Measurements from ENCODE around the gene CHRNB1.
A peak's percentile ranks its signal among the peaks of the same experiment; 100 is the strongest.

CHRNB1 gene, protein sequence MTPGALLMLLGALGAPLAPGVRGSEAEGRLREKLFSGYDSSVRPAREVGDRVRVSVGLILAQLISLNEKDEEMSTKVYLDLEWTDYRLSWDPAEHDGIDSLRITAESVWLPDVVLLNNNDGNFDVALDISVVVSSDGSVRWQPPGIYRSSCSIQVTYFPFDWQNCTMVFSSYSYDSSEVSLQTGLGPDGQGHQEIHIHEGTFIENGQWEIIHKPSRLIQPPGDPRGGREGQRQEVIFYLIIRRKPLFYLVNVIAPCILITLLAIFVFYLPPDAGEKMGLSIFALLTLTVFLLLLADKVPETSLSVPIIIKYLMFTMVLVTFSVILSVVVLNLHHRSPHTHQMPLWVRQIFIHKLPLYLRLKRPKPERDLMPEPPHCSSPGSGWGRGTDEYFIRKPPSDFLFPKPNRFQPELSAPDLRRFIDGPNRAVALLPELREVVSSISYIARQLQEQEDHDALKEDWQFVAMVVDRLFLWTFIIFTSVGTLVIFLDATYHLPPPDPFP

DNA sequence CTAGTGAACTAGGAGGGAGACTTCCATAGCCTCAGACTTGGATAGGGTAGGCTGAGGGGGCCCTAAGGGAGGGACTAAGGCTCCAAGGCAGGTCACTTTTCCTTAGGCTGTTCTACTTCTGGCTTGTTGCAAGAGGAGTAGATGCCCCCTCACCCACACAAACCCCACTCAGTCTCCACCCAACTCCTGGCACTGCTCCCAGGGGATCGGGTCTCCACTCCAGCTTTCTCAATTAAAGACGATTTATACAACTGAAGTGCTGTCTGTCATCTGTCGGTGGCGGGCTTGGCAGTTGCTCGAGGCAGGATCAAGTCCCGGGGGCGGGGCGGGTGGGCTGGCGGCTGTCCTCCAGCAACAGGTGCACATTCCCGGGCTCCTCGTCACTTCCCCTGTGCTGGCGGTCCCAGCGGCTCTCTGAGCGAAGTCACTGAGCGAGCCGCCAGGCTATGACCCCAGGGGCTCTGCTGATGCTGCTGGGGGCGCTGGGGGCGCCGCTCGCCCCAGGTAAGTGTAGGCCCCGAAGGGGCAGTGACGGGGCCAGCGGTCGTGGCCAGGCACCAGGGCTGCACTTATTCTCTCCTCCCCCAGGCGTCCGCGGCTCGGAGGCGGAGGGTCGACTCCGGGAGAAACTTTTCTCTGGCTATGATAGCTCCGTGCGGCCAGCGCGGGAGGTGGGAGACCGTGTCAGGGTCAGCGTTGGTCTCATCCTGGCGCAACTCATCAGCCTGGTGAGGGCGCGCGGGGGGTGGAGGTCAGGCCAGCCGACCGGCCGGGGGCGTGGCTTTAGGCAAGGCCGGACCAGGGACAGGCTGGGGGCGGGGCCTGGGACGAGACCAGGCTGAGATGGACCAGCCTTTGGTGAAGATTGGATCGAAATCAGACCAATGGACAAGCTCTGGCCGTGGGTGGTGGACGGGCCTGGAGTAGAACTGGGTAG lies at the start of gene CHRNB1:
Gene CHRNB1 (plus strand): TSS at position 380 of the 937 bp plus-strand sequence. CDS start 67 bp downstream, at position 447.
- DNase-seq = no peak

DNA sequence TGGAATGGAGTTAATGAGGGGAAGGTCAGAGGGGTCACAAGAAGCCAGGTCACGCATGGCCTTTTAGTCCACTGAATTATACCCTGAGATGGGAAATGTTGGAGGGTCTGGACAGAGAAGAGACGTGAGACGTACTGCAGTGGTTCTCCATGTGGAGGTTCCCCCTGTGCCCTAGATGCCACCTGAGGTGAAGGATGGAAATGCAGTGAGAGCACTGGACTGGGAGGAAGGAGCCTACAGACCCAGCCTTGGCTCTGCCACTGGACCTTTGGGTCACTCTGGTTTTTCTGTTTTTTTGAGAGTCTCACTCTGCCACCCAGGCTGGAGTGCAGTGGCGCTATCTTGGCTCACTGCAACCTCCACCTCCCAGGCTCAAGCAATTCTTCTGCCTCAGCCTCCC lies 48.7 kb upstream of the CHRNB1 start:
- DNase-seq = no peak

DNA sequence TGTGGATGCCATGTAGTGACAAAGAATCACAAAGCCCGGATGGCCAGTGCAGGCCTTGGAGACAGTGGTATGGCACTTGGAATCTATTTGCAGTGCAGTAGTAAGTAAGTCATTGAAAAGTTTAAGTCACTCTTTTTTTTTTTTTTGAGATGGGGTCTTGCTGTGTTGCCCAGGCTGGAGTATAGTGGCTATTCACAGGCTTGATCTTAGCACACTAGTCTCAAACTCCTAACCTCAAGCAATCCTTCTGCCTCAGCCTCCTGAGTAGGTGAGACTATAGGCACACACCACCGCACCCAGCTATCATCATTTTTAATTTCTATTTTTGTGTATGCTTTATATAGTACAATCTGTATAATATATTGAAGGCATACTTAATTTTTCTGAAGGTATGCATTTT lies 46.2 kb upstream of the CHRNB1 start:
- no peak for DNase-seq

DNA sequence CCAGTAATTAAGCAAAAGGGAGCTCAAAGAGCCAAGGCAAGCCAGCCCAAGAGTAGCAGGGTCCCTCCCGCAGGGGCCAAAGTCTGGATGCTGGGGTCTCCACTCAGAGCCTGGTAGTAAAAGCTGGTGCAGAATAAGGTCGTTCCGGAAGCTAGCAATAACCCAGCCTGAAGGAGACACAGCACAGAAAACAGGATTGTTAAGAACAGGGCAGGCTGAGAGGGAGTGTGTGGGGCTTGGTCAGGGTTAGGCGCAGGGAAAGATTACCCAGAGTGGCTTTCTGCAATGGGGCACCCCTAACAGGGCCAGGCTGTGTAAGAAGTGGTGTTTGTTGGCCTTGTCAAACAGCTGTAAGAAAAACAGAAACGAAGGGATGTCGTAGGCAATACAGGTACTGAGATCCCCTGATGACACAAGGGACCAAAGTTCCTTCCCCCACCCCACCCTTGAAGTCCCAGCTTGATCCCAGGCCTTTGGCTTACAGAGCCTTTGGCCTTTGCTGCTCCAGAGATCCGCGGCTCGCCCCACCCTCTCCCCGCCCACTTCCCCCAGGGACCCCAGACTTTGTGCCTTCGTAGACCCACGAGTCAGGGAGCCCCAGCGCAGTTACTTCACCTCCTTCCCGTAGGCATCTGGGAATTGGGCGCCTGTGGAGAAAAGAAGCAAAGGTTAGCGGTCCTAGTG lies 41.7 kb upstream of the CHRNB1 start:
- DNase-seq = peak; percentile 15

DNA sequence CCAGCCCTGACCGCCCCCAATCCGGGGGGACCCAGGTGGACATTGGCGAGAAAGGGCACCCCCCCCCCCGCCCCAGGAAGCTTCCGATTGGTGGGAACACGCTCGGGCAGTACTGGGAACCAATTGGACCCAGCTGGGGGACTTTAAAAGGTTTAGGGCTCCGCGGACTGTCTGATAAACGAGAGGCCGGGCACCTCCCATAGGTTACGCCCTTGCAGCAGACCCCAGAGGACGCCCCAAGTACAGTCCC lies 41.2 kb upstream of the CHRNB1 start:
- no peak for DNase-seq

DNA sequence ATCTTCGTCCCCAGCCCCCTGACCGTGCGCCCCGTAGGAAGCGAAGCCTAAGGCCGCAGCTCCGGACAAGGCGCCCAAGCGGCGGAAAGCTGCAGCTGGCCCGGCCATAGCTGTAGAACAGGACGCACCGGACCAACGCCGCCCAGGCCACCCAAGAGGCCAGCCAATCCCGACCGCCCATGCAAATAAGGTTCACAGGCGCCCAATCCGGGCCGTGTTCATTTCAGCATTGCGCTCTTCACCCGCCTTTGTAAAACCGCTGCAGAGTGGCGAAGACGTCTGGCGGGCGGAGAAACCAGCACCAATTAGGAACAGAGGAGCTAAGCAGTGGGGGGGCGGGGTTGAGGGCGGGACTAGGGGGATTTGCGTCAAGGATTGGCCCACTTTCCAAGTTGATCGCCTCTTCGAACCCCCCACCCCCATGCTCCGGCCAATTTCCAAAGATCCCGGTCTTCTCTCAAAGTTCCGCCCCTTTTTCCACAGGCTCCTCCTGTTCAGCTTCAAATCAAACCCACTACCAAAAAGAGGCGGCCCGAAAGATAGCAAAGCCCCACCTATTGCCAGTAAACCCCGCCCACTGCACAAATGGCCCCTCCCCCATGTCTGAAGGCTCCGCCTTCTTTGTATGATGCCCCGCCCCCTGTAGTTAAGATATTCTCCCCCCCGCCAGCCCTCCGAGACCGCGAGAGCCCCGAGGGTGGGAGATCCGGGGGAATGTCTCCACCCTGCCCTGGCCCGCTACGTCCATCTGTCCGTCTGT lies 40.7 kb upstream of the CHRNB1 start, which contains the start of gene TMEM256:
Gene TMEM256 (minus strand): TSS at position 121 of the 760 bp plus-strand sequence. CDS start 13 bp downstream, at position 108.
- peak; percentile 98 for DNase-seq

DNA sequence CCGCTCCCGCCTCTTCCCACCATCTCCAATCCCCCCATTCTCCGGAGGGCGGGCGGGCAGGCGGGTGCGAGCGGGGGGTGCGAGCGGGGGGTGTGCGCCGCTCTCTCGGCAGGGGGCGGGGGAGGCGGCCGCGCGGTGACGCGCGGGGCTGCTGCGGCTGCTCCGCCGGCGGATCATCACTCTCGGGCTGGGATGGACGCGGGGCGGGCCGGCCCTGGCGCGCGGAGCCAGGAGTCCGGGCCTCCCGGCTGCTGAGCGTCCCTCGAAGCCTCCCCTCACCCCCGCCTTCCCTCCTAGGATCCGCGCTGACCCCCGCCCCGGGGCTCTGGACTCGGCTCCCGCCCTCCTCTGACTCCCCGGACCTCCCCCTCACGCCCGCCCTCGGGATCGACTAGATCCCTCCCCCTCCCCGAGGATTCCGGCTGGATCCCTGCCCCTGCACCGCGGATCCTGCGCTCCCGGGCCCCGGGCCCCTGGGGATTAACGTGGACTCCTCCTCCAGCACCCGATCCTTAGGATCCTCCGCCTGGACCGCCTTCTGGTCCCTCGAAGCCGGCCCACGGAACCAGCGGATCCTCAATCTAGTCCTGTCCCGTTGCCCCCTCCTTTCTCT lies 40.0 kb upstream of the CHRNB1 start:
- DNase-seq = peak; percentile 69

DNA sequence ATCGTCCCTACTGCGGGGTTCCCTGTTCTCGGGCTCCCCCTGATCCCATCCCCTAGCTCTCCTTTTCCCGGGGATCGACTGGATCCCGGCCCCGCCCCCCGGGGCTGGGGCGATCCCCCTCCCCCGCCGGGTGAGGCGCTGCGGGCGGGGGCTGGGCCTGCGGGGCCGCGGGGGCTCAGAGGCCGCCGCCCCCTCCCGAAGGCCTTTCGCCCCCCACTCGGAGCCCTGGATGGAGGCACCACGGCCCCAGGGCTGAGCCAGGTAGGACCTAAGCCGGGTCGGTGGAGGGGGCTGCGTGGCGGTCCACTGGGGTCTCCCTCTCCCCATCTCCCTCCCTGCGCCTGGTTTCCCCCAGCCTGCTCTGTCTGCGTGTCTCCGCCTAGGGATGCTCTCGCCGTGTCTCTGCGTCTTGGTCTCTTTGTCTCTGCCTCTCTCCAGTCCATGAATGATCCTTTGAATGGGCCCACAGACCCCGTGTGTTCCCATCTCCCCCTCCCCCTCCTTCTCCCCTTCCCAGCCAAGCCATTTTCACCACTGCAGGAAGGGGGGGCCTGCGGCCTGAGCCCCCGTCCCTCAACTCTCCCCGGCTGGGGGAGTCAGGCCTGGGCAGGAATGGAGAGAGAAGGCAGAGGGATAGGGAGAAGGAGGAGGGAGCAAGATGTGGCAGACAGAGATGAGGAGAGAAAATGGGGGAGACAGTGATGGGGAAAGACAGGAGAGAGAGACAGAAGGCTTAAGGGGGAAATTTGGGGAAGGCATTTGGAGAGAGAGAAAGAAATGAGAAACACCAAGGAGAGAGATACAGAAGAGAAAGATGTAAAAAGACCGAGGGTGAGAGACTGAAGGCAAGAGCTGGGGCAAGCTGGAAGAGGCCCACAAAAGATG lies 39.3 kb upstream of the CHRNB1 start:
- no peak for DNase-seq

DNA sequence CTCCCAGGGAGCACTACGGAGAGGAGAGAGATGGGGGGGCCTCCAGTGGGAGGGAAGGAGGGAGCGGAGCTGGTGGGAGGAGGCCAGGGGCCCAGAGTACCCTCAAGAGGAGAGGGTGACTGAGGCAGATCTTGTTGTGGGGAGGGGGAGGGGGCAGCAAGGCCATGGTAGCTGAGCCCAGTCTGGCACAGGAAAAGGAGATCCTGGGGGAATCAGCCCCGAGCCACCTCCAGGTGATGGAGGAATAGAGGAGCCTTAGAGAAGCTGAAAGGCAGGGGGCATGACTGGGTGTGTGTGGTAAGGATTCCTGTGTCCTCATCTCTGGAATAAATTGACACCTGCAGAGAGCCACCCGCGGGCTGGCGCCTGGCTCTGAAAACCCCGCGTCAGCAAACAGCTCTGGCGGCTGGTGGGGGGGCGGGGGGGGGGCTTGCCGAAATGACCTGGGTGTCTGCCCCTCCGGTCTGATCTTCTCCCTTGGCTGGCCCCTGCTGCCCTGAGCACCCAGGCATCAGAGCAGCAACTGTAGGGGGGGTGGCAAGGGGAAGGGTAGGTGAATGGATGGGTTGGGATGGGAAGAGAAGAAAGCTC lies 38.5 kb upstream of the CHRNB1 start:
- DNase-seq = no peak

DNA sequence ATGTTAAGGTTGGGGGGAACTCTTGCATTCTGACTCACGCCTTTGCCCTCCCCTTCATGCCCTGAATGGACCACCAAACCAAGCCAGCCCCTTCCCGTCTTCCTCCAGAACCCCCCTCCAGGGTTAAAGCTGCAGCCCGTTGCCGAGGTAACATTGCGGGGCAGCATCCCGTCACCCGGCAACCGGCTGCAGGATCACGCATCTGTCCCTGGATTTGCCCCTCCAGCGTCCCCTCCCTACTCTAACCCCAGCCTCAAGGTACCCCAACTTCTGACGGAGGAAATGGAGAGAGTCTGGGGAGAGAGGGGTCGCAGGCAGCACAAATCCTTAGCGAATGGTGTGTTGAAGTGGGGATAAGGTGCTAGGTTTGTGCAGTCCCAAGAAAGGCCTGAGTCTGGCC lies 37.8 kb upstream of the CHRNB1 start:
- no peak for DNase-seq

DNA sequence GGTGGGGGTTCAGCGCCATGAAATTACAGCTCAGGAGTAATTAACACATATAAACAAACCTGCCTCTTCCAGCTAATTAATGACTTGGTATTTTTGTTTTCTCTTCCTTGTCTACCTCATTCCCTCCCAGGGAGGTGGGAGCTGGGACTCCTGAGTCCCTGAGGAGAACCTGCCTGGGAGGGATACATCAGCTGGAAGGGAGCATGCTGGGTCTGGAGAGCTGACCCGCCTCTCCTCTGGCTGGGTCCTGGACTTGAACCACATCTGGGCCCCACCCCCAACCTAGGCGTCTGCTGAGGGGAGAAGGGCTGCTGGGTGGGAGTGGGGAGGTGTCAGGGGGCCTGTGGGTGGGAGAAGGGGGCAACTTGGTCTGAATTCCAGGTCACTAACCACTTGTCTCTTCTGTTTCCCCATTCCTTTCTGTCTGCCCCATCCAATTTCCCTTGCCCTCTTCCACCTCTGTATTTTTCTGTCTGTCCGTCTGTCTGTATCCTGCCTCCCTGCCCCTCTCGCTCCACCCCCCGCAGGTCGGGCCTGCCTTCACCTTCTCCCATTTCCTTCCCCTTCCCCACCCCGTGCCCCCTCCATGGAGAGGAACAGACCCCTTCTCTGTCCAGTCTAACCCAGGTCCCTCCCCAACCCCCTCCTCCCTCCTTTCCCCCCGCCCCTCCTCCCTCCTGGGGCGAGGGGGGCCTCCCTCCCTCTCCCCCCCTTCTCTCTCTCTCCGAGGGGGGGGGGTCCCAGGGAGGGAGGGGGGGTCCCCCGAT lies 37.2 kb upstream of the CHRNB1 start, which contains the start of gene NLGN2:
Gene NLGN2 (plus strand): TSS at position 361 of the 767 bp plus-strand sequence. CDS start 411 bp downstream, outside the sequence.
- DNase-seq = no peak

DNA sequence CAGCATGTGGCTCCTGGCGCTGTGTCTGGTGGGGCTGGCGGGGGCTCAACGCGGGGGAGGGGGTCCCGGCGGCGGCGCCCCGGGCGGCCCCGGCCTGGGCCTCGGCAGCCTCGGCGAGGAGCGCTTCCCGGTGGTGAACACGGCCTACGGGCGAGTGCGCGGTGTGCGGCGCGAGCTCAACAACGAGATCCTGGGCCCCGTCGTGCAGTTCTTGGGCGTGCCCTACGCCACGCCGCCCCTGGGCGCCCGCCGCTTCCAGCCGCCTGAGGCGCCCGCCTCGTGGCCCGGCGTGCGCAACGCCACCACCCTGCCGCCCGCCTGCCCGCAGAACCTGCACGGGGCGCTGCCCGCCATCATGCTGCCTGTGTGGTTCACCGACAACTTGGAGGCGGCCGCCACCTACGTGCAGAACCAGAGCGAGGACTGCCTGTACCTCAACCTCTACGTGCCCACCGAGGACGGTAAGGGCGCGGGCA lies 36.6 kb upstream of the CHRNB1 start:
- peak; percentile 22 for DNase-seq

DNA sequence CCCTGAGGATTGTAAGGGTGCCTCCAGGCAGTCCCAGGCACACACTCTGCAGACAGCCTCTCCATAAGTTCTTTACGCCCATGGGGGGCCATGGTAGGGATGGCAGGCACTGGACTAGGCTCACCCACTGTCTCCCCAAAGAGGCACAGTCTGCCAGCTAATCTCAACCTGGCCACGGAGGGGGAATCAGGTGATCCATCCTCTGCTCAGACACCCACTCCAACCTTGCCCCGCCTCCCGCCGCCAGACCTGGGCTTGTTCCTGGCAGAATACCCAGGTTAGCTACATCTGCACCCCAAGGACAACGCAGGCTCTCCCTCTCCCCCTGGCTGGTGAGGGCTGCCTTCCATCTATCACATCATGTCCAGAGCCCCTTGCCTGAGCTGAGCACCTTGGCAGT lies 36.0 kb upstream of the CHRNB1 start:
- DNase-seq = no peak

DNA sequence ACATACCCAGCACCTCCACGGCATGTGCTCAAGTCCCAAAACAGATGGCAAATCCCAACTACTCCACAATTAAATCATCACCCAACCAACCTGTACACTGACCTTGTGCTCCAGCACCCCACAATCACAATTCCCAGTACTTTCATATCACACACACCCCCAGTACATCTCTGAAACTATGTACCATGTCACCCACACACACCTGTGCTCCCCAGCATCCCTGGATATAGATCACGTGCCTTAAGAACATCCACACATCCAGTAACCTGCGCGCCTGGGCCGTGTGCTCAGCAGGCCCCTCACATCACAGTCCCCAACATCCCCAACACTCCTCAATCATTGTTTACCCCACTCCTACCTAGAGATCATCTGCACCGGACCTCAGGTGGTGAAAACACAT lies 35.1 kb upstream of the CHRNB1 start:
- DNase-seq = no peak

DNA sequence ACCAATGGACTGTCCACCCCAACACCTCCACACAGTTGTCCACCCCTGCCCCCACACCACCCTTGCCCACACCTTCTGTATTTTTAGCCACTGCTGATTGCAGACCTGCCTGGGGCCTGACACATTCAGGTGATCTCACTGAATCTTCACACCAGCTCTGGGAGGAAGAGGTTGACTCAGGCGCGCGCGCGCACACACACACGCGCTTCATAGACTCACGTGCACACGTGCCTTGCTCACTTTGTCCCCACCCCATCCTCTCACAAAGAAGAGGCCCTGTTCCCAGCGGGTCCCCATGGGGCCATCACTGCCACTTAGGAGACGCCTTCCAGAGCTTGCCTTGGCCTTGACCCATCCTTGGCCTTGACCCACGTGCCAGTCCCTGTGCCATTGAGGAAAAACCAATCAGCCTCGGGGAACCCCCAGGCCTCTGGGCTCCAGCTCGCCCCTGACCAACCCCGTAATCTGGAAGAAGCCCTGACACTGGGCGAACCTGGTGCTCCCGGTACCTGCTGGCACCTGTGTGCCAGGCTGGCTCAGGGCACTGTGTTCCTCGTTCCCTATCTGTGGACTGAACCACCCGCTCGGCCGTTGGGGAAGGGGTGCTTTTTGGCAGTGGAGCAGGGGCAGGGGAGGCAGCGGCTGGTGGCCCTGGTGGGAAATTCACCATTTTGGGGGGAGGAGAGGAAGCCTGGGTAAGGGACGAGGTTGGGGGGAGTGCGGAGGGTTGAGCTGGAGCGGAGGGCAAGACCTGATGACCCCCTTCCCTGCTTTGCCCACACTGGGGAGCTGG lies 34.0 kb upstream of the CHRNB1 start:
- DNase-seq = no peak

DNA sequence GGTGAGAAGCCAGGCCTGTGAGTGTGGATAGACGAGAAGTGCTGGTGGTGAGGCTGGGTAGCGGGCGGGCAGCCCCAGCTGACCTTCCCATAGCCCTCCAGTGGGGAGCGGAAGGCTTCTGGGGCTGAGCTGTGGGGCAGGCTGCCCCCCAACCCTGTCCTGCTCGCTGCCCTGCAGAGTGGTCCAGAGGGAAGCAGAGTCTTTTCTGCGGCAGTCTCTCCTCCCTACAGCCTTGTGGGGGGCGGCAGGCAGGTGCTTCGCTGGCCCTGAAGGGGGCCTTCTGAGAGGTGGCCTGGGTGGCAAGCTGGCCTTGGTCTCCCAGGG lies 33.5 kb upstream of the CHRNB1 start:
- no peak for DNase-seq

DNA sequence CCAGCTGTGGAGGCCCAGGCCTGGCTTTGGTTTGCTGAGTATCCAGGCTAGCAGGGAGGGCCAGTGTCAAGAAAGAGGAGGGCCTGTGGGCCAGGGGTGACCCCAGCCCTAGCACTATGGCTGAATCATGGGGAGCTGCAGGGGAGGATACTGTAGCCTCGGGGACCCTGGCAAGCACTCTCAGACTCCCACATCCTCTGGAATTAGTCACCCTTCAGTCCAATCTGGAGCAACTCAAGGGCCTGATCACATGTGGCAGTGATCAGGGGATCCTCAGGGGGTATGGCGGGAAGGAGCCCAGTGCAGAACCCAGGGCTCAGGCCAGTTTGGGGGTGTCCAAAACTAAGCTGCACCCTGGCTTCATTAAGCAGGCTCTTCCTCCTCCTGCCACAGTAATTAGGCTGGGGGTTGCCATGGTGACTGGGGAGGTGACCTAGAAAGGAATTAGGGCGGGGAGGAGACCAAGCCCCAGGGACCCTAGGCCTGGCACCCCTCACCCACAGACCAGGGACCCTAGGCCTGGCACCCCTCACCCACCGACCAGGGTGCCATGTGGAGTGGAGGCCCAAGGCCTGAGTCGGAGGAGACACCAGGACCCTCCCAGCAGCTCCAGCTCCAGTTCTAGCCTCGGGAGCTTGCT lies 31.4 kb upstream of the CHRNB1 start:
- no peak for DNase-seq

DNA sequence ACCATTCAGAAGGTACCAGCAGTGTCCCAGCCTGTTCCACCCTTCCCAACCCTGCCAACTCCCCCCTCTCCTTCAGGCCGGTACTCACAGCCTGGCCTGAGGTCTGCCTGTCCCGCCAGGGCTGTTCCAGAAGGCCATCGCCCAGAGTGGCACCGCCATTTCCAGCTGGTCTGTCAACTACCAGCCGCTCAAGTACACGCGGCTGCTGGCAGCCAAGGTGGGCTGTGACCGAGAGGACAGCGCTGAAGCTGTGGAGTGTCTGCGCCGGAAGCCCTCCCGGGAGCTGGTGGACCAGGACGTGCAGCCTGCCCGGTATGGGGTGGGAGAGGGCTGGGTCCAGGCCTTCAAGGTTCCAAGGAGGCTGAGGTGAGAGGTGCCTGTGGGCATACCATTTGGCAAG lies 30.0 kb upstream of the CHRNB1 start:
- no peak for DNase-seq

Measured in stimulated activated naive CD4-positive, alpha-beta T cell treated with Interleukin-2 at 50 U/mL for 16 hours (primary cell).